Transverse colon (tissue), 4 donors: ENCODE measurements around the gene PCNX2. TPM values are rescaled to one million over a fixed set of nuclear protein-coding genes. Genes with fewer than 3 reads are reported as not detected.
"Not testable (repeated sequence)": the region's sequence is repeated elsewhere in the genome, so short reads cannot be mapped to it uniquely, and the experiment has no call there.

ENCODE experiments used
- DNase-seq: peaks from one replicate; pipeline ENCODE4 v3.0.0-alpha.2; 2019
- H3K27ac ChIP-seq, 4 donors: fragments of 200-600 bp; sonication (generic); 2 replicates each; pipeline ENCODE4 v1.5.1; 2016 to 2018; ENCODE audit warnings: inconsistent platforms in 4 of 4
- H3K27me3 ChIP-seq: fragments of 200-600 bp; sonication (generic); 2 replicates; pipeline ENCODE4 v1.5.1; 2017; ENCODE audit warnings: inconsistent platforms
- H3K36me3 ChIP-seq, 4 donors: fragments of 200-600 bp; sonication (generic); 2 replicates each; pipeline ENCODE4 v1.5.1; 2017 to 2019; ENCODE audit warnings: inconsistent platforms in 4 of 4
- H3K4me1 ChIP-seq, 4 donors: fragments of 200-600 bp; sonication (generic); 2 replicates each; pipeline ENCODE4 v1.5.1; 2017 to 2020; ENCODE audit warnings: inconsistent platforms in 4 of 4
- H3K4me3 ChIP-seq, 4 donors: fragments of 200-600 bp; sonication (generic); 1 replicate in 1 of 4; 2 replicates in 3 of 4; pipeline versions ENCODE4 v1.5.1 to v1.6.1; 2017 to 2019; ENCODE audit warnings: inconsistent platforms in 4 of 4
- H3K9me3 ChIP-seq, 2 donors: fragments of 200-600 bp; sonication (generic); 2 replicates each; pipeline ENCODE4 v1.5.1; 2017 to 2019; ENCODE audit warnings: inconsistent platforms in 2 of 2
- CTCF ChIP-seq, 5 experiments: fragments of 200-600 bp in 3 of 5; fragments of 450-650 bp in 2 of 5; sonication (generic) in 3 of 5; IDR thresholded peaks; 1 replicate in 2 of 5; 2 replicates in 3 of 5; pipeline ENCODE4 v1.5.1; 2016 to 2017; ENCODE audit warnings: antibody characterized with exemption in 5 of 5, inconsistent platforms in 3 of 5, mild to moderate bottlenecking in 2 of 5, moderate library complexity in 1 of 5
- EP300 ChIP-seq: sonication (generic); formaldehyde crosslinking; IDR thresholded peaks from one replicate; pipeline ENCODE4 v1.6.1; 2017; ENCODE audit warnings: antibody characterized with exemption, low read depth
- POLR2A ChIP-seq: fragments of 450-650 bp; IDR thresholded peaks from one replicate; pipeline ENCODE4 v1.6.1; 2016; ENCODE audit warnings: antibody characterized with exemption, mild to moderate bottlenecking, moderate library complexity
- POLR2AphosphoS5 ChIP-seq, 3 donors: sonication (generic); formaldehyde crosslinking; IDR thresholded peaks; one replicate each; pipeline ENCODE4 v1.6.1; 2016; ENCODE audit warnings: antibody characterized with exemption in 3 of 3
- WGBS, 2 donors: methylation state at CpG; one replicate each; pipeline ENCODE4 v1.1.5; 2018; ENCODE audit warnings: low coverage in 1 of 2; 5-methylcytosine and 5-hydroxymethylcytosine counted together
- in situ Hi-C, 4 donors: fragments of 200-750 bp; cut with MboI; loops; one replicate each; pipeline versions ENCODE4 v1.15.0 to v1.15.1; 2017; ENCODE audit warnings: low sequenced_read_pairs in 3 of 4, low pct_ligation_motif_present in 1 of 4, low pct_unique_long_range_greater_than_20kb in 1 of 4
- intact Hi-C: fragments of 100-400 bp; cut with DNase I; formaldehyde crosslinking; loops from one replicate; pipeline ENCODE4 v1.15.1; 2023; ENCODE audit warnings: low total_unique reads
- total RNA-seq, 4 donors: library from RNA; depleted of rRNA; stranded (reverse); fragments of >200 nt; gene quantifications; one replicate each; pipeline ENCODE4 v1.1.0, GENCODE V29; 2016

PCNX2 gene
- total RNA-seq, 4 donors from 2014 or later, result 6.8 to 518 (median 11.8) TPM

DNA sequence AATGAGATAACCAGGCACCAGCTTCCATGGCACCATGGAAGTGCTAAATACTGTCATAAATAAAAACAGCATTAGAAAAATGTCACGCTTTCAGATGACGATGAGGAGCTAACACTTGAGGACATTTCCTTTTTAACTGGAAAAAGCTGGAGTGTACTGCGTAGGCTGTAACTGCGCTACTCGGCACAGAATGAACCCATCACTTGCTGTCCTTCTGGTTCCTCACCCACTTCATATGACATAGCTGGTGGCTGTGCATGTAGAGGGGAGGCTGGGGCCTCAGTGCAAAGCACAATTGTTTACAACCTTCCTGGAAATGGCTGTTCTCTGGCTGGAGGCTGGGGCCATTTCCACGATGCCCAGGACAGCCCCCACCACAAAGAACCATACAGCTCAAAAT, 289.4 kb downstream of the PCNX2 start:
- no peaks in the 10 kb centered on the region for H3K36me3 ChIP-seq
- H3K4me1 ChIP-seq, result no peaks in the 10 kb centered on the region
- H3K27ac ChIP-seq, result no peak overlapping the region
- no peaks in the 10 kb centered on the region for H3K9me3 ChIP-seq
- no peak for DNase-seq
- intact Hi-C loops, result no loop called here
- WGBS, 2 donors, result 62 to 81% methylated on average over 3 to 6 of the region's 6 CpGs
- no peak overlapping the region for H3K4me3 ChIP-seq
- in situ Hi-C loops, result no loop called here
- TF ChIP-seq POLR2AphosphoS5 (IDR thresholded peaks at IDR 0.05), result no peak
- no peak for TF ChIP-seq POLR2A
- no peak for TF ChIP-seq EP300
- TF ChIP-seq CTCF (IDR thresholded peaks at IDR 0.05), result no peak
- no peaks in the 10 kb centered on the region for H3K27me3 ChIP-seq

DNA sequence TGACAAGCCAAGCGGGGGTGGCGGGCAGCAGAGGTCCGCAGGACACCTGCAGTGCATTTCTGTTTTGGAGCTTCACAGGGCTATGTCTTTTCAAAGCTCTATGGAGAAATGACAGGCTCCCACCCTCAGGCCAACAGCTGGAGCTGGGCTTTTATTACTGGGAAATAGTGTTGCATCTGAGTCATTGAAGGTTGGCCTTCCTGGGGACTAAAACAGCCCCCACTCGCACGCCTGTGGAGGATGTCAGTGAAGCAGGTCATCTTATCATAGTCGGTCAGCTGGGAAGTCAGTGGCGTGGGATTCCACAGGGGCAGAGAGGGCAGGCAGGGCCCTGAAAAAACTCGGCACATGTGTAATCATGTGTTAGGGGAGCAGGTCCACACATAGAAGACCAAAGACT, 289.8 kb downstream of the PCNX2 start:
- Histone ChIP-seq H3K36me3 (no peaks in the 10 kb centered on the region), H3K9me3 (no peaks in the 10 kb centered on the region), H3K27ac (no peak overlapping the region), H3K27me3 (no peaks in the 10 kb centered on the region), H3K4me1 (no peaks in the 10 kb centered on the region), H3K4me3 (no peak overlapping the region)
- no peak for DNase-seq
- intact Hi-C loops (no loop called here), in situ Hi-C loops (no loop called here)
- 92% methylated on average over 8 of the region's 8 CpGs; no CpG with 5 or more reads in 1 of the 2 donors for WGBS, 2 donors
- TF ChIP-seq POLR2AphosphoS5 (IDR thresholded peaks at IDR 0.05), result no peak
- no peak for TF ChIP-seq EP300
- TF ChIP-seq CTCF (IDR thresholded peaks at IDR 0.05), result no peak

- no peaks in the 10 kb centered on the region for H3K36me3 ChIP-seq
- no peak overlapping the region for H3K27ac ChIP-seq
- in situ Hi-C loops (no loop called here), intact Hi-C loops (no loop called here)
- no peaks in the 10 kb centered on the region for H3K9me3 ChIP-seq
- H3K4me1 ChIP-seq, result no peaks in the 10 kb centered on the region
- TF ChIP-seq CTCF (IDR thresholded peaks at IDR 0.05), result no peak
- no peak for TF ChIP-seq POLR2A
- TF ChIP-seq EP300, result no peak
- TF ChIP-seq POLR2AphosphoS5 (IDR thresholded peaks at IDR 0.05), result no peak
- H3K4me3 ChIP-seq, result no peak overlapping the region
- DNase-seq, result no peak
- WGBS, 2 donors, result 92 to 96% methylated on average over 4 to 5 of the region's 5 CpGs
- H3K27me3 ChIP-seq, result no peaks in the 10 kb centered on the region
Measured at GRCh38 chr1:233005156-233005555, 290.4 kb downstream of the PCNX2 start.

GRCh38 chr1:233004451-233004850, 291.1 kb downstream of the PCNX2 start:
- intact Hi-C loops (no loop called here), in situ Hi-C loops (no loop called here)
- no peak overlapping the region for H3K4me3 ChIP-seq
- no peaks in the 10 kb centered on the region for H3K4me1 ChIP-seq
- H3K9me3 ChIP-seq, result no peaks in the 10 kb centered on the region
- 93 to 100% methylated on average over 2 to 9 of the region's 9 CpGs for WGBS, 2 donors
- H3K27ac ChIP-seq, result no peak overlapping the region
- TF ChIP-seq CTCF (IDR thresholded peaks at IDR 0.05) (no peak), EP300 (no peak), POLR2AphosphoS5 (IDR thresholded peaks at IDR 0.05) (no peak), POLR2A (no peak)
- DNase-seq, result no peak
- H3K27me3 ChIP-seq, result no peaks in the 10 kb centered on the region
- H3K36me3 ChIP-seq, result no peaks in the 10 kb centered on the region

DNA sequence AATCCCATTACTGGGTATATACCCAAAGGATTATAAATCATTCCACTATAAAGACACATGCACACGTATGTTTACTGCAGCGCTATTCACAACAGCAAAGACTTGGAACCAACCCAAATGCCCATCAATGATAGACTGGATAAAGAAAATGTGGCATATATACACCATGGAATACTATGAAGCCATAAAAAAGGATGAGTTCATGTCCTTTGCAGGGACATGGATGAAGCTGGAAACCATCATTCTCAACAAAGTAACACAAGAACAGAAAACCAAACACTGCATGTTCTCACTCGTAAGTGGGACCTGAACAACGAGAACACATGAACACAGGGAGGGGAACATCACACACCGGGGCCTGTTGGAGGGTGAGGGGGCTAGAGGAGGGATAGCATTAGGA, 291.9 kb downstream of the PCNX2 start:
- intact Hi-C loops, H3K27ac ChIP-seq, H3K4me1 ChIP-seq: not testable (repeated sequence)

More for the DNA sequence above, 291.9 kb downstream of the PCNX2 start:
- H3K9me3 ChIP-seq, DNase-seq, in situ Hi-C loops, H3K4me3 ChIP-seq, H3K27me3 ChIP-seq, H3K36me3 ChIP-seq: not testable (repeated sequence)
- WGBS, 2 donors, result 92 to 97% methylated on average over 5 of the region's 5 CpGs
